ENCODE data around the gene FAR2.

The FAR2 gene

DNA sequence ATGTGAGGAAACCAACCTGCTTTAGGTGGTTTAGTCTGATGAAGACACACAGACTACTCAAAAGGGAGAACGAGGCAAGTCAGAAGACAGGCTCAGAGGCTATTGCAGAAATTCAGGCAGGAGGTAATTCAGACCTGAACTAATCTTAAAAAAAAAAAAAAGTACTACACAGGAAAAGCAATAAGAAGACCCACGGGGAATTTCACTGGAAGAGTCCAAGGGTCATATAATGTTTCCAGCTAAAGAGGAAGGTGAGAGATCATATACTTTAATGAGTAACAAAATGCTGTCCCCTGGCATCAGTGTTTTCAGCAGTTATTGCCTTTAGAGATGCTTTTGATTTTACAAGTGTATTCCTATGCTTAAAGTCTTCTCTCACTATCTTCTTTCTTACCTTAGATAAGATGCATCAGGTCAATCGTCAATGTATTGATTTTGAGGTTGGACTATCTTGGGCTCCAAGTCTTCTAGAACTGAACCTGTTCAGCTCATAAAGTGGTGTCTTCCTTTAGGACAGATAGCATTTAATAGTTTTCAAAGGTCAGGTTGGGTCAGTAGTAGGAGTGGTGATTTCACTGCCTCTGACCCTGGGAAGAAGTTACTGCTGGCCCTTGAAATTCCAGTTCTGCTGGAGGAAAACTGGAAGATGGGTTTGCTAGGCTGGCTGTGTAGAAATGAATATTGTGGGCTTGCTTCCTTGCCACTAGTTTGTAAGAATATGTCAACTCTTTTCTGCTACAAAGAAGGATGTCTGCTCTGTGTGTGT, 60.0 kb downstream of the FAR2 start:
- DNase-seq, result no peak

DNA sequence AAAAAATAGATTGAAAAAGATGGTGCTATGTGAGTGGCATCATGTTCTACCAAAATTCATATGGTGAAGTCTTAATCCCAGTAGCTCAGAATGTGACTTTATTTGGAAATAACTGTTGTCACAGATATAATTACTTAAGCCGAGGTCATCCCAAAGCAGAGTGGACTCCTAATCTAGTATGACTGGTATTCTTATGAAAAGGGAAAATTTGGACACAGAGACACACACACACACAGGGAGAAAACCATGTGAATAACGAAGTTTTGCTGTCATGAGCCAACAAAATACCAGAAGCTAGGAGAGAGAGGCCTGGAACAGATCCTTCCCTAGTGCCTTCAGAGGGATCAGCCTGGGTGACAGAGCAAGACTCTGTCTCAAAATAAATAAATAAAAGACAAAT, 62.6 kb downstream of the FAR2 start:
- DNase-seq, result no peak

DNA sequence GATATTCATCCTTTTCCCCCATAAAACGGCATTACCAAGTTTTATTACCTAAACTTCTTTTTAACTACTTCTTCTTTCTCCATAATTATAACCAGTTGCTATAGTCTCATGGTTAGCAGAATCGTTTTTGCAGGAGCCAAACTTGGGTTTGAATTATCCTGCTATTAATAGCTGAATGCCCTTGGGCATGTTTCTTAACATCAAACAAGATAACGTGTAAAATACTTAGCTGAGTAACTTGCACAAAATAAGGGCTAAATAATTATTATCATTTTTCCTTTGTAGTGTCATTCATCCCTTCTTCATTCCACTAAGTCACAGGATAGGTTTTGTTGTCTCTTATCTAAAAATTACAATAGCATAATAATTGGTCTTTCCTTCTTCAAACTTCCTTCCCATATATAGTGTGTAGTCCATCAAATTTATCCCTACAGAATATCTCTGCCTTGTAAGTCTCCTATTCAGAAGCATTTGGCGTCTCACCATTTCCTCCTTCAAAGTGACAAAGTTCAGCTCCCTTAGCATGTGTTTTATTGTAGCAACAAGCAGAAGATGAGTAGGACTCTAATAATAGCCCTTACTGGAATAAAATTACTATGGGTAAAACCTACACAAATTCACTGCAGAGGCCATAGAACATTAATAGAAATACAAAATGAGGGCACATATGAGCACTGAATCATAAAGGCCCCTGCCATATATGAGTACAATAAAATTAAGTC, 63.8 kb downstream of the FAR2 start:
- no peak for DNase-seq

DNA sequence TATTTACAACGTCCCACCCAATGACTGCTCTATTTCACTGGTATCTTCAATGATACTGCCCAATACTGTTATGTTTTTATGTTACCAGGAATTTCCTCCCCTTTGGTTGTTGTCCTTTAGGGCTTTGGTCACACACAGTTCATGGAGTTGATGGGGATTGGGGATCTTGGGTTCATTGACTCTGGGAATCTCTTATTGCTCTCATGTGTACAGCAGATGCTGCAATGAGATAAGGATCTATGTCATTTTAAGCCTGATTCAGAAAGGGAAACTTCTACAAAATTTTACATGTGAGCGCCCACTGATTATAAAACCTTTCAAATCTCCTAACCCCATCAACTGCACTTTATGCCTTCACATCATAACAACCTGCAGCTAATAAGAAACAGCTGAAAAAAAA, 67.2 kb downstream of the FAR2 start:
- no peak for DNase-seq

DNA sequence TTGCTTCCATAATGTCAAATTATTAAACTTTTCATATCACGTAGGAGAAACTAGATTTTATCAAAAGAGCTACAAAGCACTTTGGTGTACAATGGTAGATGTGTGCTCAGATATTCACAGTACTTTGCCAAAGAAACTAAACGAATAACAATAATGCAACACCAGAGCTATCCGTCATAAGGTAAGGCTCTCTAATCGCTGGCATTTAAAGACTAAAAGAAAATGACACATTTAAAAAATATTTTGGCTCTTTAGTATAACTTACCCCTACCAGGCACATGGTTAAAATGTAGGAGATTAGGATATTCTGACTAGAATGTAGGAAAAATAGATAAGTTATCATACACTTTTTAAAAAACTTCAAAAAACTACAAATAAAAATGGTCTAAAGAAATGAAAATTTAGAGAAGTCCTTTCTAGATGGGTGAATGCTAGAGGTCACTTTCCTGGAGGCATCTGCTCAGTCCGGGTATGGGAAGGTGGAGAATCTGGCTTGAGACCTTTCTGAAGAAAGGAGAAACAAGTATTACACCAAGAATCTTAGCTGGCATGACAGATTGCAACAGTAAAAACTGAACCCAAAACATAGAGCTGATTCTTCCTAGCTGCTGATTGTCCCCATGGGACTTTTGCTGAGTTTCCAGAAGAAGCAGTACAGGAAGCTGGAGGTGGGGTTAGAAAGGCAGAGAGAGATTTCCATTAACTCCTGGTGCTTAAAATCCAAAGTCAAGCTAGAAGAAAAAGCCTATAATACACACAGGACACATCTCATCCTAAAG, 67.9 kb downstream of the FAR2 start:
- DNase-seq, result no peak

DNA sequence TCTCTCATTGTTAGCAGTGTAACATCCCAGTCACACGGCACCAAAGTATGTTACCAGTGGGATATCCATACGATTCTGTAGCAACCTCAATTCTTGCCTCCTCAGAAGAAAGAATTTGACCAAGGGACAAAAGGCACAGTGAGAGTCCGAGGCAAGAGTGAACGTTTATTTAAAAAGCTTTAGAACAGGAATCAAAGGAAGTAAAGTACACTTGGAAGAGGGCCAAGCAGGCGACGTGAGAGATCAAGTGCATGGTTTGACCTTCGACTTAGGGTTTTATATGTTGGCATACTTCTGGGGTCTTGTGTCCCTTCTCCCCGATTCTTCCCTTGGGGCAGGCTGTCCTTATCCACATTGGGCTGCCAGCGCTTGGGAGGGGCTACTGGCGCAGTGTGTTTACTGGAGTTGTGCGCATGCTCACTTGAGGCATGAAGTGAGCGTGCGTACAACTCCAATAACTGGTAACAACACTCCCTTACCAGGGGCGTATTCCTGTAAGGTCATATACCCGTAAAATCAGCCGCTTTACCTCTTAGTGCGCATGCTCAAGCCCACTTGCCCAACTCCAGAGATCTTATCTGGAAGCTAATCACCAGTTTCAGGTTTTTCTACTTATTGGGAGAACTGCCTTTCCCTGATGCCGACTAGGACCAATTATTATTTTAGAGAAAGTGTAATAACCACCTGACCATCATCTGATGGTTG, 71.7 kb downstream of the FAR2 start:
- no peak for DNase-seq

DNA sequence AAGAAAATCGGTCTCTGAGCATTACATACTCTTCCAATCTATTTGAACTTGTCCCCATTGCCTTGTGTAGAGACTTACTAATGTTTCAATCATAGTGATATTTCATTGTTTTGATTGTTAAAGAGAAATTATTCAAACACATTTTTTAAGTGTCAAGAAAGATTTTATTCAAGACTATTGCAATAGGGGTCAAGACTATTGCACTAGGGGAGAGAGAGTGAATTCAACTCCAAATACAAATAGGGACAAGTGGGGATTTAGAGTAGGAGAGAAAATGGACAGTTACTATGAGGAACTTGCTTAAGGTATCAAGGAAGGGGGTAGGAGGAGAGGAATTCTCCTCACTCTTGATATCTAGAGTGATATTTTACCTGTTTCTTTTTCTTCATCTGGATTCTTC, 73.1 kb downstream of the FAR2 start:
- DNase-seq, result no peak

DNA sequence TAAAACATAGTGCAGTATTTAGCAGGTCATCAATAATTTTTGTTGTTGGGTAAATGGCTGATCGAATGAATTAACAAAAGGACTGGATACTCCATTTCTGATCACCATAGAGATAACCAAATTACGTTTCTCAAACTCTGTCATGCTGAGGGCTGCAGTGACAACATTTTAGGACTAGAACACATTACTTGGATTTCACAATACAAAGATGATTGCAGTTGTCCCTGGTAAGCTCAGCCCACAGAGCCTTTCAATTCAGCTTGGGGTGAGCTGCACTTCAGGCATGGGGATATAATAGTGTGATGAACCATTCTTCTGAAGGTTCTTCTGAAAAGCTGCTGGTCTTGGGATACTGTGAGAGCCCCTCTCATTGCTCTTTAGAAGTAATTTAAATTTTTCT, 74.3 kb downstream of the FAR2 start:
- no peak for DNase-seq

DNA sequence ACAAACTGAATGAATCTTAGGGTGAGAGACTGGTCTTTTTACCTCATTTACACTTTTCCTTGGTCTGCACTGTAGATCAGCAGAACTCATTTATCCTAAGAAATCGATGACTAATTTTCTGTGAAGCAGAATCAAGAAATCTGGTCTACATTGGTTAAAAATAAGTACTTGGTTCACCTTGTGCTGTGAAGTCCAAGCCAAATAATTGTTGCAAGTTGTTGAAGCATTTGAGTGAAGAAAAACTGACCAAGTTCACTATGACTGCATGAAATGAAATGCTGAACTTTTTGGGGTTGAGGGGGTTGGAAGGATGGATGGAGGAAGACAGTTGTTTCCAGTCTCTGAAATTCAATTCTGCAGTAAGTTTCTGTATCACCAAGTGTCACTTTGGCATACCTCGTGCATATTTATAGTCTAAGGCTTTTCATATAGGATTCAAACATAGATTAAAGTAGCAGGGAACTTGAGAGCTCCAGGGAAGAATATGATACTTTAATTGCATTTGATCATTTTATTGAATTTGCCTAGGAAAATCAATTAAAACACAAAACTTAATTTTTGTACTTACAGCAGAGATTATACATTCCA, 75.0 kb downstream of the FAR2 start:
- DNase-seq, result no peak

DNA sequence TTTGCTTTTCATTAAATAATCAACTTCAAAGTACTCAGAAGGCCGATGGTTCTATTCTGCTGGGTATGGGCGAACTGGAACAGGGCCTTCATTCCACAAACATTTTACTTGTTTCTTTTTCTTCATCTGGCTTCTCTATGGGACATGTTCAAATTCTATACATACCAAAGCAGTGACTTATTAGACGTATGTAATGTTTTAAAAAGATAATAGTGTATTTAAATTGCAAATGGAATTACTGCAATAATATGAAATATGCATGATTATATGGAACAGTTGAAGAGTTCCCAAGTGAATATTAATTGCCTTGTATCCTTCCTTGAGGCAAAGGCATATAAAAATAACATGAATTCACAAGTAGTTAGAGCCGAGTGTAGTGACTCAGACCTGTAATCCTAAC, 75.5 kb downstream of the FAR2 start:
- DNase-seq, result no peak

DNA sequence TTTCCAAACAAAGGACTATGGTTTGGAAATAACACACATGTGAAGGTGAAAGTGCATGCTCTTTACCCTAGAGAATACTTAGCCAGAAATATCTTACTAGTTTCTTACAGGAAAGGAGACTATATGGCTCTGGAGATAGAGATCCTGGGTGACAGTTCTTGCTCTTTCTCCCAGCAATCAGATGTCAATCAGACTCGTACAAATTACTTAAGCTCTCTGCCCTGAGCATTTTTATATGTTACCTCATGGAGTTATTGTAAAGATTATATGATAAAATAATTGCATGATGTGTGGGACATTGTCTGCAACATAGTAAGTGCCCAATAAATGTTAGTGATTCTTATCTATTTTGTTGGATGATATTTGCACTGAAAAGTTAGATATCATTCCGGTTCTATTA, 76.8 kb downstream of the FAR2 start:
- DNase-seq, result no peak

DNA sequence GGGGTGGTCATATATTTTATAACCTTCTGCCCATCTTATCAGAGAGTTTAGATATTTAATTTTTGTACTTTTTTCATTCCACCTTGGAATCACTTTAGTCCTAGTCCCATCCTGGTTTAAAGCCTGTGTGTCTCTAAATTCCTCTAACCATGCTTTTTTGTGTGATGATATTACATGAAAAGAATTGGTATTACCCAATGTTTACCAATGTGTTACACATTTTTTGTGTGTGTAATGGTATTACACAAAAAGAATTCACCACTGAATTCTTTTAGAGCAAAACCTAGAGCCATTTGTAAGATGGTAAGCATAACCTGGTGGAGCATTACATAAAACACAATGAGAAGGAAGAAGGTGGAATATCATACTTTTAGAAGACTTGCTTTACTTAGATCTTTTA, 77.5 kb downstream of the FAR2 start:
- DNase-seq, result no peak

DNA sequence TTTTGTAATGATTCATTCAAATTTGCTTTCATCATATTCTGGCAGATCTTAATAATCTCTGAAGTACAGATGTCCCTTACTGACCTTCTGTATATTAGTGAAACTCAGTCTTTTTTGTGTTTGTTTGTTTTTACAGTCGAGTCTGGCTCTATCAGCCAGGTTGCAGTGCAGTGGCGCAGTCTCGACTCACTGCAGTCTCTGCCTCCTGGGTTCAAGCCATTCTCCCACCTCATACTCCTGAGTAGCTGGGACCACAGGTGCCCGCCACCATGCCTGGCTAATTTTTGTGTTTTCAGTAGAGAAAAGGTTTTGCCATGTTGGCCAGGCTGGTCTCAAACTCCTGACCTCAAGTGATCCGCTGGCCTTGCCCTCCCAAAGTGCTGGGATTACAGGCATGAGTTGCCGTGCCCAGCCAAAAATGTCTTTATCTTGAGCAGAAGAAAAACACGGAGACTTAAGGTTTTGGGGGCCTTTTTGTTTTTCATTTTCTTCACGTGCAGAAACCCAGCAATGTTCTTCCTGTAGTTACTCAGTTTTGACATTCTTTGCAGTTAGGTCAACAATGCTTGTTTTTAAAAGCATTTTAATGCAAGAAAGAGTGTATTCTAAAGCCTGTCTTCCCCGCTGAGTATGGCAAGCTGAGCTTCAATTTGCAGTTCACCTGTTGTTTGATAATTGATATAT, 79.5 kb downstream of the FAR2 start:
- DNase-seq, result no peak

DNA sequence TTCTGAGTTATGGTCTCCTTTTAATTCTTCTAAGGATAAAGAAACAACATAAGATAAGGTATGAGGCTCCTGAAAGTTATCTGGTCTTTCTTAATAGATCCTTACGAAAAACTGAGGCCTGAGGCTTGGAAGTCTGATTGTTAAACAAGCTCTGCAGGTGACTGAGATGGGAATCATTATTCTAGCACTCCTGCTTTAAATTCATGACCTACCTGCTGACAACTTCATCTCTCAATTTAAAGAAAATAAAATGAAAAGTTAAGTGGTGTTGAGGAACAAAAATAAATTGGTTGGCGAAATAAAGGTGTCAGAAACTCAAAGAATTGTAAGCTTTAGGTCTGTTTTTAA, 80.1 kb downstream of the FAR2 start:
- DNase-seq, result no peak

DNA sequence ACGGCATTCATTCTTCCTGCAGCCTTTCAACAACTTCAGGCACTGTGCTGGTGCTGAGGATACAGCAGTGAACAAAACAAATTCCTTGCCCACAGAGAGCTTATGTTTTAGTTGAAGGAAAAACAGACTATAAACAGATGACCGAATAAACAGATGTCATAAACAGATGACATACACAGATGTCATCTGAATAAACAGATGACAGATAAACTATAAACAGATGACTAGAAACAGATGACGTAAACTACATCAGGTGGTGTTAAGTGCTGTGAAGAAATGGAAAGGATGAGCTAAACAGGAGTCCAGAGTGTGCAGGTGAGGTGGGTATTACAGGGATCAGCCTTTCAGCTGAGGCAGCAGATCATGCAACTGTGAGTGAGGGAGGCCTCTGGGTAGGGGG, 80.9 kb downstream of the FAR2 start:
- no peak for DNase-seq

DNA sequence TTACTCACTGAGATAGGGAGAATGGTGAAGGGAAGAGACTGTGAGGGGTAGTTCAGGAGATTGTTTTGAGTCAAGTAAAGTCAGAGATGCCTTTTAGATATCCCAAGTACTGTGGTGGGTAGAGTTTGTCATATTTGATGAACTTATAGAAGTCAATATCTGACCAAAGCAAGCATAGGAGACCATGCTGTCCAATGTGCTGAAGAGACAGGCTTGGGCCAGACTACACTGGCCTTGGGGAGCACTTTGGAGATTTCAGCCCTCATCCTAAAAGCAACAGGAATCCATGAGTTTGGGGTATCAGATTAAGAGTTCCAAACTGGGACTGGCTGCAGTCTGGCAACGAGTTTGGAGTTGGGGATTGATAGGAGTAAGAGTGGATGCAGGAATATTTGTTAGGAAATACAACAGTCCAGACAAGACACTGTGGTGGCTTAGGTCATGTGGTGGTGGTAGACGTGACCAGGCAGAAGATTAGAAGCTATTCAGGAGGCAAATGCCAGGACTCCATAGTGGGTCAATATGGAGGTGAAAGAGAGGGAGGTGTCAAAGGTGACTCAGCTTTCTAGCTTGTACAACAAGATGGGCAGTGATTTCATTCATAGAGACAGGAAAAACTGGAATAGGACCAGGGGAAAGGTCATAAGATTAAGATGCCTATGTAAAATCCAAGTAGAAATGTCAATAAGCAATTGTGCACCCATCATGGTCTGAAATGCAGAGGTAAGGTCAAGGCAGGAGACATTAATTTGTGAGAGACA, 81.9 kb downstream of the FAR2 start:
- no peak for DNase-seq

DNA sequence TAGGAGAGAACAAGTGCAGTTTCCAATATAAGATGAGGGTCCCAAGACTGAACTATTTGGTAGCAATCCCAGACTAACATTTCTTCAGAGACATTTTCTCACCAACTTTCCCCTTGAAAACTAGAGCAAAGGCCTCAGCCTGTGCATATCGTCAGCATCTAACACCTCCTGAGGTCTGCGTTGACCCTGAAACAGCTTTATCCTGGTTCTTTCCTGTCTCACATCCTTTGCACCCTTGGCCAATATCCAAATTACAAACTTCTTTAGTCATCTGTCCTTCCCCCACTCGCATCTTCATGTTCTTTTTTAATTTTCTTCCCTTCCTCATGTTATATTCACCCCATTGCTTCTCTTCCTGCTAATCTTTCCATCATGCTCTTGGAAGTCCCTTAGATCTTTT, 83.0 kb downstream of the FAR2 start:
- DNase-seq, result no peak

DNA sequence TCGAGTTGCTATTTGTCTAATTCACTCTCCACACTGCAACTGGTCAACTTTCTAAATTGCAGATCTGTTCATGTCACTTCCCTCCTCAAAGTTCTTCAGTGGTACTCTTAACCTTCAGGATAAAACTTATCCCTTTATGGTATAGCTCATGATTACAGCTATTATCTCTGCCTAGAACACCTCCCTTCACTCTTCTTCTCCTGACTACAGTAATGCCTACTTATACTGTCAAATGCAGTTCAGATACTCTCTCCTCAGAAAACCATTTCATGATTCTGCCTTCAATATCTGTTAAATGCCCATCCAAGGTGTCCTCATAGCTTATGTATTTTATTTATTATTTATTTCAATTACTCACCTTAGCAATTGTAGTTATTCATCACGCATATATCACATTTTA, 85.5 kb downstream of the FAR2 start:
- DNase-seq, result no peak

DNA sequence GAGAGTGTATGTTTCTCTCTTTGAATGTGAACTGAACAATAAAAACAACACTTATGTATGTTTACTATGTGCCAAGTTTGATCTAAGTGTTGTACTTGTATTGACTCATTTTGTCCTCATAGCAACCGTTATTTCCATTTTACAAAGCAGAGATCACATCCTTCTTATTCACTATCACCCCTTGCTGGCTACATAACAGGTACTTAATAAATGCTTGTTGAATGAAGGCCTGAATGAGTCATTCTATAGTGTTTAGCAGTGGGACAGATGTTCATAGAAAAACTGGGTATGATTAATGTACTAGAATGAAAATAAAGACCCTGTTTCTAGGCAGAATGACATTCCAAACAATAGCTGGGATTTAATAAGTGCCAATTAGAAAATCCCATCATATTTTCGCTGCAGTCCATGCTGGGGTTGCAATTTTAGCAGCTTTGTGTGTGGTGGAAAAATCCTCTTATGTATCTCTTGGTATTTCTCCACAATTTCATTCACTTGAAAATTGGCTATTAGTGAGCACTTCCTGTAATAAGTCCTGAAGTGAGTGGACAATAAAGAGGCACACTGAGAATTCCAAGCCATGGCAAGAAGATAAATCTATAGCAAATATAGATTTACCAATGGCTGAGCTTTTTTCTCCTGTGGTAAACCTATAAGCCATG, 86.0 kb downstream of the FAR2 start:
- DNase-seq, result no peak

DNA sequence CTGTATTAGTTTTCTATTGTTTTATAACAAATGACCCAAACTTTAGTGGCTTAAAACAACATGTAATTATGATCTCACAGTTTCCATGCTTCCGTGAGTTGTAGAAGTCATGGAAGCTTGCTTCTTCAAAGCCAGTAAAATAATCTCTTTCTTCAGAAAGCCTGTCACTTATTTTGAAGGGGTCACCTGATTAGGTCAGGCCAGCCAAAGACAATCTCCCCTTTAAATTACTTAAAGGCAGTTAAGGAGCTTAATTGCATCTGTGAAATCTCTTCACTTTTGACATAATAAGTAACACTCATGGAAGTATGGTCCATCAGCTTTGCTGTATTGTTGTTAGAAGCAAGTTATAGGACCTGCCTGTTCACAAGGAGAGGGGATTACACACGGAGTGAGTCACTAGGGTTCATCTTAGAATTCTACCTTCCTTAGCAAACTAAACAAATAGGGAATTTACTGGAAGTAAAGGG, 89.8 kb downstream of the FAR2 start:
- no peak for DNase-seq

DNA sequence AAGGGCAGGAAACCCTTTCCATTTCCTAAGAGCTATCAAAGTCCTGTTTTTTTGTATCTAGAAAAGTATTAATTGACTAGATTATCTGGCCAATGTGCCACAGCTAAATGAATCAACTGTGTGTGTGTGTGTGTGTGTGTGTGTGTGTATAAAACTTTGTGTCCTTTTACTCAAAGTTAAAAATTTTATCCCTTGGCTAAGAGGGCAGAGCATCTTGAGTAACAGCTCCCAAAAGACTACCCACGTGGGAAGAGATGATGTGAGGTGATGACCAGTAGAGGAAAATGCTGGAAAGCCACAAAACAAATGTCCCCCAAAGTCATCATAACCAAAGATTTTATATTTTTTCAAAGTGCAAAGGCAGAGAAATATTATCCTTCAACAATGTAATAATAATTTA, 90.3 kb downstream of the FAR2 start:
- no peak for DNase-seq

All from activated effector memory CD4-positive, alpha-beta T cell treated with Interleukin-2 at 50 U/mL for 16 hours (primary cell).